ENCODE measurements around the gene ATXN1.

The ATXN1 gene

GRCh38 chr6:16523606-16524379, 237.5 kb downstream of the ATXN1 start:
- no peak for DNase-seq (ENCODE audit: low read depth)
- no peak overlapping the region for H3K4me3 ChIP-seq (ENCODE audit: low read depth, low read length)
- no peak for TF ChIP-seq CTCF (IDR thresholded peaks at IDR 0.05; ENCODE audit: low read depth, low read length, missing control alignments)

DNA sequence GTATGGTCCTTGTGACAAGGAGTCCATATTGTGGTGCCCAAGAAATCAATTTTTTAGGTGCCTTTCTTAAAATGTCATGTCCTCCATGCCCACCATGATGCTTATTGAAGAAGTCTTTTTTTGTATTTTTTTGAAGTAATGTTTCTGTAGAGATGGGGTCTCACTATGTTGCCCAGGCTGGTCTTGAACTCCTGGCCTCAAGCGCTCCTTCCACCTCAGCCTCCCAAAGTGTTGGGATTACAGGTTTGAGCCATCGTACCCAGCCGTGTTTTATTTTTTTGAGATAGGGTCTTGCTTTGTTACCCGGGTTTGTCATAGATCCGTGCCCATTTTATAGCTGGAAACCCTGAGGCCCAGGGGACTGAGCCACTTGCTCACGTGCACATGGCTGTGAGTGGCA, 238.3 kb downstream of the ATXN1 start:
- DNase-seq (ENCODE audit: low read depth): no peak

DNA sequence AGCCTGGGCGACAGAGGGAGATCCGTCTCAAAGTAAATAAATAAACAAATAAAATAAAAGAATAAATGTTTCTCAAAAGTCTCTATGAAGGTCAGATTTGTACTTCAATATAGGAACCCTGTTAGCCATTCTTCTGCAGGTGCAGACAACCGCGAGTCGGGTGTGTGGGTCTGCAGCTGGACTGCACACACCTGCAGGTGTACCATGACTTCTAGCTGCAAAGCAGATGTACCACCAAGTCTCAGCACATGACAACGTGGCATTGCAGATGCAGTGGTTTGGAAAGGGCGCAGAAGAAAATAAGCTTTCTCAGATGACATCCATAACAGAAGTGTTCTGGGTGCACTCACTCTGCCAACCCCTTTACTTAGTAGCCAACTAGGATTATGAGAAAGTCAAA, 239.7 kb downstream of the ATXN1 start:
- no peak for TF ChIP-seq CTCF (IDR thresholded peaks at IDR 0.05; ENCODE audit: low read depth, low read length, missing control alignments)
- H3K4me3 ChIP-seq (ENCODE audit: low read depth, low read length): no peak overlapping the region
- DNase-seq (ENCODE audit: low read depth): no peak

More for the DNA sequence above, 238.3 kb downstream of the ATXN1 start:
- no peak overlapping the region for H3K4me3 ChIP-seq (ENCODE audit: low read depth, low read length)
- no peak for TF ChIP-seq CTCF (IDR thresholded peaks at IDR 0.05; ENCODE audit: low read depth, low read length, missing control alignments)

GRCh38 chr6:16519265-16520242, 241.7 kb downstream of the ATXN1 start:
- no peak overlapping the region for H3K4me3 ChIP-seq (ENCODE audit: low read depth, low read length)
- no peak for DNase-seq (ENCODE audit: low read depth)
- no peak for TF ChIP-seq CTCF (IDR thresholded peaks at IDR 0.05; ENCODE audit: low read depth, low read length, missing control alignments)

- no peak overlapping the region for H3K4me3 ChIP-seq (ENCODE audit: low read depth, low read length)
- peak; percentile 40 for TF ChIP-seq CTCF (IDR thresholded peaks at IDR 0.05; ENCODE audit: low read depth, low read length, missing control alignments)
- DNase-seq (ENCODE audit: low read depth): no peak
Observed at GRCh38 chr6:16518265-16518664, 243.0 kb downstream of the ATXN1 start.

DNA sequence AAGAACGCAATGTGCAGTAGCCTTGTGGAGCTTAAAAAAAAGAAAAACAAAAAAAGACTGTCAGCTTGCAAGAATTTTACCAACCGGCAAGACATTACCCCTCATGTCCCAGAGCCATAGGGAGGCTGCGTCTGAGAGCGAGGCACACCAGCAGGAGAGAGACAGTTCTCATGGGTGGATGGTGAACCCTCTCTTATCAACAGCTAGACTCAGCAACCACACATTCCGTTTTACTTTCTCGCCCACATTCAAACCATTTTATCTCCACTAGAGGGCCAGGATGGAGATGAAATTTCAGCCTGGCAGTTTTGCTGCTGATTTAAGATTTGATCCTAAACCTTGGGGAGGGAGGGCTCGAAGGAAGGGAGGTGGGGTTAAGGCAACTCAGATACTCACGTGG, 247.0 kb downstream of the ATXN1 start:
- DNase-seq (ENCODE audit: low read depth): no peak
- TF ChIP-seq CTCF (IDR thresholded peaks at IDR 0.05; ENCODE audit: low read depth, low read length, missing control alignments): peak; percentile 72
- no peak overlapping the region for H3K4me3 ChIP-seq (ENCODE audit: low read depth, low read length)
